ENCODE measurements around the gene ME3. TPM values are rescaled to one million over a fixed set of nuclear protein-coding genes. Genes with fewer than 3 reads are reported as not detected.

ME3 gene
- total RNA-seq, 1 donor from 2014 or later: 33.4 TPM

GRCh38 chr11:86718521-86718920, 46.1 kb upstream of the ME3 start:
- no peaks in the 10 kb centered on the region for H3K36me3 ChIP-seq
- peaks cover 4% of the 10 kb centered on the region for H3K4me1 ChIP-seq
- H3K4me3 ChIP-seq: no peak overlapping the region
- H3K27ac ChIP-seq (replicated peaks): no peak overlapping the region
- no peak for DNase-seq
- TF ChIP-seq CTCF (IDR thresholded peaks at IDR 0.05; ENCODE audit: borderline replicate concordance): no peak
- no peaks in the 10 kb centered on the region for H3K27me3 ChIP-seq (ENCODE audit: low read depth)
- H3K9me3 ChIP-seq (replicated peaks): peaks cover 23% of the 10 kb centered on the region
- intact Hi-C loops (cut with micrococcal nuclease): no loop called here

- TF ChIP-seq CTCF (IDR thresholded peaks at IDR 0.05; ENCODE audit: borderline replicate concordance): no peak
These were observed 45.5 kb upstream of the ME3 start for GRCh38 chr11:86717817-86718501.

DNA sequence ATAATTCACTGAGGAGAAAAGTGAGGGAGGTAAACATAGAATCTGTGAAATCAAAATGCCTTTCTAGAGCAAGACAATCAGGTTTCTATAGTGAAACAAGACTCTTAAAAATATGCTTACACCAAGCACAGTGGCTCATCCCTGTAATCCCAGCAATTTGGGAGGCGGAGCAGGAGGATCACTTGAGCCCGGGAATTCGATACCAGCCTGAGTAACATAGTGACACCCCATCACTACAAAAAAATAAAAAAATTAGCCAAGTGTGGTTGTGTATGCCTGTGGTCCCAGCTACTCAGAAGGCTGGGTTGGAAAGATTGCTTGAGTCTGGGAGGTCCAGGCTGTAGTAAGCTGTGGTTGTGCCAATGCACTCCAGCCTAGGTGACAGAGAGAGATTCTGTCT, 43.2 kb upstream of the ME3 start:
- Histone ChIP-seq H3K27ac (replicated peaks) (no peak overlapping the region), H3K9me3 (replicated peaks) (no peaks in the 10 kb centered on the region), H3K4me3 (no peak overlapping the region), H3K27me3 (ENCODE audit: low read depth) (no peaks in the 10 kb centered on the region), H3K4me1 (peaks cover 4% of the 10 kb centered on the region), H3K36me3 (no peaks in the 10 kb centered on the region)
- intact Hi-C loops (cut with micrococcal nuclease): no loop called here
- DNase-seq: no peak
- TF ChIP-seq CTCF (IDR thresholded peaks at IDR 0.05; ENCODE audit: borderline replicate concordance): no peak

More at GRCh38 chr11:86717817-86718501, 45.5 kb upstream of the ME3 start:
- Histone ChIP-seq H3K4me1 (peaks cover 4% of the 10 kb centered on the region), H3K36me3 (no peaks in the 10 kb centered on the region), H3K9me3 (replicated peaks) (peaks cover 18% of the 10 kb centered on the region), H3K27ac (replicated peaks) (no peak overlapping the region), H3K27me3 (ENCODE audit: low read depth) (no peaks in the 10 kb centered on the region), H3K4me3 (no peak overlapping the region)
- no peak for DNase-seq
- intact Hi-C loops (cut with micrococcal nuclease): no loop called here

GRCh38 chr11:86713552-86713951, 41.1 kb upstream of the ME3 start:
- Histone ChIP-seq H3K9me3 (replicated peaks) (peaks cover 9% of the 10 kb centered on the region), H3K27ac (replicated peaks) (no peak overlapping the region), H3K36me3 (no peaks in the 10 kb centered on the region), H3K27me3 (ENCODE audit: low read depth) (no peaks in the 10 kb centered on the region), H3K4me1 (peaks cover 4% of the 10 kb centered on the region), H3K4me3 (no peak overlapping the region)
- DNase-seq: no peak
- no peak for TF ChIP-seq CTCF (IDR thresholded peaks at IDR 0.05; ENCODE audit: borderline replicate concordance)
- intact Hi-C loops (cut with micrococcal nuclease): no loop called here

- H3K27me3 ChIP-seq (ENCODE audit: low read depth): no peaks in the 10 kb centered on the region
- no peak overlapping the region for H3K27ac ChIP-seq (replicated peaks)
- DNase-seq: no peak
- no peaks in the 10 kb centered on the region for H3K36me3 ChIP-seq
- intact Hi-C loops (cut with micrococcal nuclease): no loop called here
- TF ChIP-seq CTCF (IDR thresholded peaks at IDR 0.05; ENCODE audit: borderline replicate concordance): no peak
- no peak overlapping the region for H3K4me3 ChIP-seq
- peaks cover 9% of the 10 kb centered on the region for H3K9me3 ChIP-seq (replicated peaks)
- H3K4me1 ChIP-seq: peaks cover 3% of the 10 kb centered on the region
These were observed 38.5 kb upstream of the ME3 start for GRCh38 chr11:86710936-86711335.
